Activated T-cell treated with anti-CD3 and anti-CD28 coated beads, Interleukin-2, amount 50 U/mL, for 48 hours (primary cell): ENCODE measurements around the gene CPEB3.

Source experiments
- DNase-seq, 2 experiments: peaks; one replicate each; pipeline ENCODE4 v3.0.0-alpha.2; 2020

Gene CPEB3

DNA sequence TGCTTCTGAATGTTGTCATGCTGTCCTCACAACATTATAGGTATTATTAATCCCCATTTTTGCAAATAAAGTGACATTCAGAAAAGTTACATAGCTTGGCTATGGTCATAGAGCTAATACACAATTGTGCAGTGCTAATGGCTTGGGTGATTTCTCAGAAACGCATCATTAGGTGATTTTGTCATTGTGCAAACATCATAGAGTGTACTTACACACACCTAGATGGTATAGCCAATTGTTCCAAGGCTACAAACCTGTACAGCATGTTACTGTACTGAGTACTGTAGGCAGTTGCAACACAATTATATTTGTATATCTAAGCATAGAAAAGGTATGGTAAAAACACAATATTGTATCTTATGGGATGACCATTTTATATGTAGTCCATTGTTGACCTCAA lies 276.3 kb downstream of the CPEB3 start:
- DNase-seq, result no peak

DNA sequence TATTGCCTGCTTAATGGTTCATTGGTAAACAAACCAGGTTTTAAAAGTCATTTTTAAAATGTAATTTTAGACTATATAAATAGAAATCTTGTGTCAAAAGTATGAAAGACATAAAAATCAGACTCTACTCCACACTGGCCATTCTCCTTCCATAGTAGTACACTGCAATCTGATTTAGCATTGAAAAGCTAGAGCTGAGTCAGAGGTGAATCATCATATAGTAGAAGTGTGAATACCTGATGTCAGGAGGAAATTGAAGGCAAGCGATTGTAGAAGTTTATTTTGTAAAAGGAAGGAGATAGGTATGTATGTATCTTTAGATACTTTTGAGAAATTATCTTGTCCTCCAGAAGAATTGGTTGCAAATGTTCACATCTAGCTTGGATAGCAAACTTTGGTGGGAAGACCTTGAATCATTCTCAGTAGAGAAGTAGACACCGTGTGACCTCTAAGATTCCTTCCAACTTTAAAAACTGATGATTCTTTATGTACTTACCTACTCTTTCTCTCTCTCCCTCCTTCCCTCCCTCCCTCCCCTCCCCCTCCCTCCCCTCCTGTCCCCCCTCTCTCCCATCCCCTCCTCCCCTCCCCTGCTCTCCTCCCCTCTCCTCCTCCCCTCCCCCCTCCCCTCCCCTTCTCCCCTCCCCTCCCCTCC lies 279.2 kb downstream of the CPEB3 start:
- no peak for DNase-seq

DNA sequence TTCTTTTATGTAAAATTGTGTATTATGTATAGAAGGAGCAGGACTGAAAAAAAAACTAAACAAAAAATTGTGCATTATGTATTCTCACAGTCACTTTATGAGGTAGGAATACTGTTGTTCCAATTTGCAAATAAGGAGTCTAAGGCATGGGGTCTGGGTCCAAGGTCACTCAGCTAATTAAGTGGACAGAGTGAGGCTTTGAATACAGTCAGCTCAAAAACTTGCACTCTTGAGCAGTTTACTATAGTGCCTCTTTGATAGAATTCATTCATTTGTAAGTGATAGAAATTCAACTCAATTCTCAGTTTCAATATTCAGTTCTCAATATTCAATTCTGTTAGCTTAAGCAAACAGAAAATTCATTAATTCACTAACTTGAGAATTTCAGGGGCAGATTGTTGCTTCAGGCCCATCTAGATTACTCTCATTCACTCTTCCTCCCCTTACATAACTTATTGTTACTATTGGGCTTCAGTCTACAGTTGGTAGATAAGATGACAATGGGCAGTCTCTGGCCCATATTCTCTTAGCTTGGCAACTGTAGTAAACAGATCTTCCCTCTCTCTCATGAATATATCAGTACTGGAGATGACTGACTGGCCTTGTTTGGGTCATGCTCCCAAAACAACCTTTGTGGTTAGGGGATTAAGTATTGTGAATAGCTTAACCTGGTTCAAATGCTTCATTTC lies 280.7 kb downstream of the CPEB3 start:
- no peak for DNase-seq

DNA sequence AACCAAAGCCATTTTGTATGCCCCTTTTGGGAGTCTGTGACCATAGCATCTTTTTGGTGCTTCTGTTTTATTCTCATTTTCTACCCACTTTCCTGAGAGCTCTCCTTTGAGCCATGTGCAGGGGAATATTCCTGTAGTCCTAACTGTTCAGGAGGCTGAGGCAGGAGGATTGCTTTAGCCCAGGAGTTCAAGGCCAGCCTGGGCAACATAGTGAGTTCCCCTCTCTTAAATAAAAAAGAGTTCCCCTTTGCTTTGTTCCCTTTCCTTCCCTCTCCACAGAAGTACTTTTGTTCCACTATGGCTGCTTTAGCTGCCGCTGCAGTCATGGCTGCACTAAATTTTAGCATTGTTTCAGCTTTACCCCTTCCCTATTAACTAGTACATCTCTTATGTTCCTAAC lies 281.4 kb downstream of the CPEB3 start:
- no peak for DNase-seq

DNA sequence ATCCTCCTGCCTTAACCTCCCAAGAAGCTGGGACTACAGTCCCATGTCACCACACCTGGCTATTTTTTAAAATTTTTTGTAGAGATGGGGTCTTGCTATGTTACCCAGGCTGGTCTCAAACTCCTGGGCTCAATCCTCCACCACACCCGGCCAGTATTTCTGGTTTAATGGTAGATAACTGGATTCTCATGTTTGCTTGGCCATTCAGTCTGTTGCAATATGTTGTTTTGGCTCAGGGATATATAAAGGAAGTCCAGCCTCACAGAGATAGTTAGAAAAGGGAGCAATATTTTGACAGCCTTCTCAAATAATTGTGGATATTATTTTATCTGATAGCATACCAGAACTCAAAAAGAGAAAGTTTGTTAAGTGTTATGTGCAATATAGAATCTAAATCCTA lies 284.9 kb downstream of the CPEB3 start:
- DNase-seq, result no peak

DNA sequence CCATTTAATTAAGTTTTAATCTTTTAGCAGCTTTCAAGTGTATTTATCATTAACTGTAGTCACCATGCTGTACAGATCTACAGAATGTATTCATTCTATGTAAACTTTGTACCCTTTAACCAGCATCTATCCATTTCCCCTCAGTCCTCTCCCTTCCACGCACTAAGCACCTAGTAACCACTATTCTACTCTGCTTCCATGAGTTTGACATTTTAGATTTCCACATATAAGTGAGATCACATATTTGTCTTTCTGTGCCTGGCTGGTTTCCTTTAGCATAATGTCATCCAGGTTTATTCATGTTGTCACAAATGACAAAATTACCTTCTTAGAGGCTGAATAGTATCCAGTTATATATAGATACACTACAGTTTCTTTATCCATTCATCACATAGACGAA lies 287.6 kb downstream of the CPEB3 start:
- DNase-seq, result no peak

DNA sequence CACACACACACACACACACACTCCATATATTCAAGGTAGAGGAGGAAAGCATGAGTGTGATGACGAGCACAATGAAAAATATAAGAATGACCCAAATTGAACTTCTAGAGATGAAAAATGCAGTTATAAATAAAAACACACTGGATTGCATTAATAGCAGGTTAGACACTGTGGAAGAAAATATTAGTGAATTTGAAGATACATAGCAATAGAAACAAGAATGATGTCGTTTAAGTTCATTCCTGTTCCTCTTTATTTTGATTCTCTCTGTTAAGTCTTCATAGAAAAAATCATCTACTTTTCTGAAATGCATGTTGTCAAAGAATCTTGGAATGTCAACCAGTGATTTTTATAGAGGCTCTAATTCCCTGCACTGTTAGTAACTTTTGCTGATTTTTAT lies 288.9 kb downstream of the CPEB3 start:
- no peak for DNase-seq

DNA sequence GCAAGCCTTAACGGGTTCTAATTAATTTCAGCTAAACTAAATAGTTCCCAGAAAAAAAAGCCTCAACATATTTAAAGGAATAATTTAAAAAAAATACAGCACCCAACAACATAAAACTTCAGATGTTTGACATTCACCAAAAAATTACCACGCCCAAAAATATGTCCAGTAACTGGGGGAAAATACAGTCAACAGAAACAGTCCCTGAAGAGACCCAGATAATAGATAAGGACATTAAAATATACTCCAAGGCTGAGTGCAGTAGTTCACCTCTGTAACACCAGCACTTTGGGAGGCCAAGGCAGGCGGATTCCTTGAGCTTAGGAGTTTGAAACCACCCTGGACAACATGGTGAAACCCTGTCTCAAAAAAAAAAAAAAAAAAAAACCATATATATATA lies 289.3 kb downstream of the CPEB3 start:
- DNase-seq, result no peak
